Measurements from ENCODE around the gene MAX.

MAX gene

DNA sequence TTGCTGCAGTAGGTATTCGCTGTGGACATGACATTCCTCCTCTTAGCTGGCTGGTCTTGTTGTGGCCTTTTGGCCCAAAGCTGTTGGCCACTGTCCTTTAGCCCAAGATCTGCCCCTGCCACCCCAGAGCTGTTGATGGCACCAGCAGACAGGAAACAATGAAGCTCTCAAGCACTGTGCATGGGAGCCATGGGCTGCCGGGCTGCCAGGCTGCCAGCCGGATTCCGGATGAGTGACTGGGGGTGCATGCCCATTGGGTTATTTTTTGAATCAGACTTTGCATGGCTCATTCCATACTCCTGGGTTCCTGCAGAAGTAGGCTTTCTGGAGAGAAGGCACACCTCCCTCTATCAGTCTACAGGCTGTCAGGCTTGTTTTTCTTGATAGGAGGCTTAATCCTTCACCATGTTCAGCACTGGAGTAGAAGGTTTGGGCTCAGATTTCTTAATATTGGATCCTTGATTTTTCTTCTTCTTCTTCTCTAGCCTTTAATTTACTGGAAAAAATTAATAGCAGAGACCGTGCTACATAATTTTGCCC lies 32.4 kb downstream of the MAX start:
- no peak overlapping the region for H3K4me3 ChIP-seq (ENCODE audit: low read depth, low read length)
- in situ Hi-C loops (cut with HindIII; ENCODE audit: low sequenced_read_pairs) = no loop called here
- DNase-seq (ENCODE audit: low read depth) = no peak
- TF ChIP-seq, protein P1, sequence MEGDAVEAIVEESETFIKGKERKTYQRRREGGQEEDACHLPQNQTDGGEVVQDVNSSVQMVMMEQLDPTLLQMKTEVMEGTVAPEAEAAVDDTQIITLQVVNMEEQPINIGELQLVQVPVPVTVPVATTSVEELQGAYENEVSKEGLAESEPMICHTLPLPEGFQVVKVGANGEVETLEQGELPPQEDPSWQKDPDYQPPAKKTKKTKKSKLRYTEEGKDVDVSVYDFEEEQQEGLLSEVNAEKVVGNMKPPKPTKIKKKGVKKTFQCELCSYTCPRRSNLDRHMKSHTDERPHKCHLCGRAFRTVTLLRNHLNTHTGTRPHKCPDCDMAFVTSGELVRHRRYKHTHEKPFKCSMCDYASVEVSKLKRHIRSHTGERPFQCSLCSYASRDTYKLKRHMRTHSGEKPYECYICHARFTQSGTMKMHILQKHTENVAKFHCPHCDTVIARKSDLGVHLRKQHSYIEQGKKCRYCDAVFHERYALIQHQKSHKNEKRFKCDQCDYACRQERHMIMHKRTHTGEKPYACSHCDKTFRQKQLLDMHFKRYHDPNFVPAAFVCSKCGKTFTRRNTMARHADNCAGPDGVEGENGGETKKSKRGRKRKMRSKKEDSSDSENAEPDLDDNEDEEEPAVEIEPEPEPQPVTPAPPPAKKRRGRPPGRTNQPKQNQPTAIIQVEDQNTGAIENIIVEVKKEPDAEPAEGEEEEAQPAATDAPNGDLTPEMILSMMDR (IDR thresholded peaks at IDR 0.05; ENCODE audit: low read depth, low read length, missing control alignments) = no peak

DNA sequence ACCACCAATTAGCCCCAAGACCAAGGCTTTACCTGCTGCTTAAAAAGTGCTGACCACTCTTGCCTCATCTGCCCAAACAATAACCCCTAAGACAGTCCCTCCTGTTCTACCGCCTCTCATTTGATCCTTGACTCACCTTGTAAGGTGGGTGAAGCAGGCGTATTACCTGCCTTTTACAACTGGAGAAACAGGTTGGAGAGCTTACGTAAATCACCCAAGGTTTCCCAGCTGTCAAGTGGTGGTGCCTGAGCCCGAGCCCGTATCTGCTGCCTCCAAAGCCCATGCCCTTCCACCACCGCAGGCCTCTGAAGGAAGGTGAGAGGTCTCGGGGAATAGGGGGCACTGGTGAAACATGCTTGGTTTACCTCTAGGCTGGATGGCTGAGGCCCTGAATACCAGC lies 36.6 kb downstream of the MAX start:
- TF ChIP-seq, protein P1 (IDR thresholded peaks at IDR 0.05; ENCODE audit: low read depth, low read length, missing control alignments) = no peak
- DNase-seq (ENCODE audit: low read depth) = no peak
- no peak overlapping the region for H3K4me3 ChIP-seq (ENCODE audit: low read depth, low read length)
- in situ Hi-C loops (cut with HindIII; ENCODE audit: low sequenced_read_pairs) = no loop called here

DNA sequence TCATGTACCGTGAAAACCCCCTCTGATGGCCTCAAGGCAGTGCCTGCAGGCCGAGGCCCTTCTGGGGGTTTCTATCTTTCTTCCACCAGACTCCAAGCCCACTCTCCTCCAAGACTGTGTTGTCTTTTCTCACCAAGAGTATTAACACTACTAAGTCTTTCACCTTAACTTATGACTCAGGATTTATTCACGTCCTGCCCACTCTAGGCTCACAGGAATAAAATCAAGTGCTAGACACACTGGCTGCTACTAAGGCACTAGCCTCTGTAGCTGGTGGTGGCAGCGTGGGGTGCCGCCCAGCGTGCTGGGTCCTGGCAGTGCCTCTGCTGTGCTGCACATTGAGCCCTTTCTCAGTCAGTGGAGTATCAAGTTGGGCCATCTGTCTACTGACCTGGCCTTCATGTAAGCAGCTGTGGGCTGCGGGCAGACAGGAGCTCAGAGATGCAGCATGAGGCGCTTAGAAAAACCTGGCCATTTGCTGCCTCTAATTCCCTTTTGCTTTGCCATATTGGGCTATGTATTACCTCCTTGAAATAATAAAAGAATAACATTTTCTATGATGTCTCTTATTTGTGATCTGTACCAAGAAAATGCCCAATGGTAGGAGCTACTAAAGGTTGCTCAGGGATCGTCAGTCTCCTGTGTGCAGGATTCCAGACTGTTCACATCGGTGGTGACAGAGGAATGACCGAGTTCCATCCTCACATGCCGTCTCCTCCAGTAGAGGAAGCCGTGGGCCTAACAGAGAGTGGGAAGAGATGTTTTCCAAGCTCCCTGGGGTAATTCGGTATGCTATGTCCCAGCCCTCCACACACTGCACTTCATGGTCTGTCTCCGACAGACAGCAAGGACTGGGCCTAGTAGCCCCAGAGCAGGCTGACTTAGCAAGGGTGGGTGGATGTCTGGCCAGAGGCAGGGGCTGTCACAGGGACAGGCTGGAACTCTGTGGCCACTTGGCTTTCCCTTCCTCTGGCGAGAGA lies 39.9 kb downstream of the MAX start:
- no peak overlapping the region for H3K4me3 ChIP-seq (ENCODE audit: low read depth, low read length)
- in situ Hi-C loops (cut with HindIII; ENCODE audit: low sequenced_read_pairs) = no loop called here
- DNase-seq (ENCODE audit: low read depth) = no peak
- TF ChIP-seq, protein P1 (IDR thresholded peaks at IDR 0.05; ENCODE audit: low read depth, low read length, missing control alignments) = no peak

DNA sequence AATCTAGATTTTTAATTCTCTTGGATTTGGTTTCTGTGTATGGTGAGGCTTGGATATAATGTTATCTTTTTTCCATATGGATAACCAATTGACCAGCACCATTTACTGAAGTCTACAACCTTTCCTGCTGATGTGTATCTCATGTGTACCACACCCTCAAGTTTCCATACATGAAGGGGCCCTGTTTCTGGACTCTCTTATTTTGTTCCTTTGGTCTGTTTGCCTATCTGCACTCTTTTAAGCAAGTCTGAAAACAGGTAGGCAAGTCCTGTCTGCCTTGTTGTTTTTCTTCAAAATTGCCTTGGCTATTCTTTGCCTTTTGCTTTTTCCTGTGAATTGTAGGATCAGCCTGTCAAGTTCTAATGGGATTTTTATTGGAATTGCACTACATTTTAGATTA lies 44.6 kb downstream of the MAX start:
- DNase-seq (ENCODE audit: low read depth) = no peak
- H3K4me3 ChIP-seq (ENCODE audit: low read depth, low read length) = no peak overlapping the region
- TF ChIP-seq, protein P1 (IDR thresholded peaks at IDR 0.05; ENCODE audit: low read depth, low read length, missing control alignments) = no peak
- in situ Hi-C loops (cut with HindIII; ENCODE audit: low sequenced_read_pairs) = no loop called here

DNA sequence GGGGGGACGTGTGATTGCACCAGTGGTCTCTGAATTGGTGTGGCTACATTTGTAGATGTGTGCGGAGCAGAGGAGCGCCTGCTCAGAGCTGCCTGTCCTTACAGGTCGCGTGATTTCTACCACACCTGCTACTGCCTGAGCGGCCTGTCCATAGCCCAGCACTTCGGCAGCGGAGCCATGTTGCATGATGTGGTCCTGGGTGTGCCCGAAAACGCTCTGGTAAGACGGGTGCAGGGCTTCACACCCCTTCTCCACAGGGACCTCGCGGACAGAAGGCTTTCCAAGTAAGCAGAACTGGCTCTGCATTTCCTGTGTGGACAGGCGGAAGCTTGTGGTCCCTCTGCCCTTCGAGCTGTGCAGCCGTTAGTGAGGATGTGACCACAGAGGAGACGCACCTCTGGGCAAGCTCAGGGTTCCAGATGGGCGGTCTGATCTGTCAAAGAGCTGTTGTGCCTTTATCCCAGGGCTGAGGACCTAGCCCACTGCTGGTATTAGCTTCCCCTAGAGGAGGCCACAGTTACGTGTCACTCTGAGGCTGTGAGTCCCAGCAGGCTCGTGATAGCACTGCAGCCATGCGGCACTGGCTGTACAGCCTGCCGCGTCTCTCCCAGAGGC lies 47.7 kb downstream of the MAX start:
- TF ChIP-seq, protein P1 (IDR thresholded peaks at IDR 0.05; ENCODE audit: low read depth, low read length, missing control alignments) = no peak
- DNase-seq (ENCODE audit: low read depth) = no peak
- H3K4me3 ChIP-seq (ENCODE audit: low read depth, low read length) = no peak overlapping the region
- in situ Hi-C loops (cut with HindIII; ENCODE audit: low sequenced_read_pairs) = loop anchor here (5.0 kb wide), 1 partner anchor 43 kb away; no protein-coding TSS in a partner anchor

DNA sequence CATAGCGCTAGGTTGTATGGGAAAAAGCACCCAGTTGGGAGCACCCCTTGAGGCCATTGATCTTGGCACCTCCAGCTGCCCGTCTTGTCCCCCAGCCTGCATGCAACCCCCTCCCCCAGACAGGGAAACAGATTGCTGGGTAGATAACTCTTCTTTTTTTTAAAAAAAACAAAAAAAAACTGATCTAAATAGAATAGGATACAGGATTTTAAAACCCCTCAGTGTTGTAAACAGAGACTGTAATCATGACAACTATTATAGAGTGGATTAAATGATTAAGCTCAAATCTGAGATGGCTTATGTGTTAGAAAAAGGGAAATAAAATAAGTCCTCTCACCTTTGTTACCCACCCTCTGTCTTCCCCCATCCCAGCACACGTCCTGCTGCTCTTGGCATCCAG lies 48.9 kb downstream of the MAX start:
- in situ Hi-C loops (cut with HindIII; ENCODE audit: low sequenced_read_pairs) = loop anchor here (5.0 kb wide), 1 partner anchor 44 kb away; no protein-coding TSS in a partner anchor

More for the DNA sequence above, 48.9 kb downstream of the MAX start:
- no peak for DNase-seq (ENCODE audit: low read depth)
- TF ChIP-seq, protein P1 (IDR thresholded peaks at IDR 0.05; ENCODE audit: low read depth, low read length, missing control alignments) = no peak
- no peak overlapping the region for H3K4me3 ChIP-seq (ENCODE audit: low read depth, low read length)
